HG03521 (cell line): Measurements from ENCODE around the gene SLC15A1.
A peak's percentile ranks its signal among the peaks of the same experiment; 100 is the strongest.
"Not testable (repeated sequence)": the region's sequence is repeated elsewhere in the genome, so short reads cannot be mapped to it uniquely, and the experiment has no call there.

Experiments used
- ATAC-seq: cut with Tn5 transposase; IDR thresholded peaks from one replicate; pipeline ENCODE4 v1.9.1; 2021; ENCODE audit warnings: mild to moderate bottlenecking, moderate library complexity; ENCODE audit not compliant: unreplicated experiment

SLC15A1 gene

GRCh38 chr13:98664510-98664909 is 88.0 kb downstream of the SLC15A1 start:
- no peak for ATAC-seq

DNA sequence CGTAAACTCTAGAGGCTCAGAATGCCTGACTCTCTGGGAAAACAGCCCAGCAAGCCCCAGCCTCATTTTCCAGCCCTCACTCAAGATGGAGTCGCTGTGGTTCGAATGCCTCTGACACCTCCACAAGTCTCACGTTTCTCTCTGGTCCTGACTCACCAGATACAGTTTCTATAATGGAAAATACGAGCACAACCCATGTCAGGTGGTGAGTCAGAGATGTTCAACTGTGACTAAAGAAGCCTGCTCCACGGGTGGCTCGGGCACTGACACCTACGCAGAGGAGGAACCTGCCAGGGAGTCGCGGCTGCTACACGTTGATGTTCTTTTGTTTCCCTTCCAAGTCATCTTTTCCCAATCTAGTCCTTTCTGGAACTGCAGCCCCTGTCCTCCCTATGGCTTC is 88.4 kb downstream of the SLC15A1 start:
- no peak for ATAC-seq

- ATAC-seq, result no peak
These were observed 94.3 kb downstream of the SLC15A1 start for GRCh38 chr13:98658131-98658530.

DNA sequence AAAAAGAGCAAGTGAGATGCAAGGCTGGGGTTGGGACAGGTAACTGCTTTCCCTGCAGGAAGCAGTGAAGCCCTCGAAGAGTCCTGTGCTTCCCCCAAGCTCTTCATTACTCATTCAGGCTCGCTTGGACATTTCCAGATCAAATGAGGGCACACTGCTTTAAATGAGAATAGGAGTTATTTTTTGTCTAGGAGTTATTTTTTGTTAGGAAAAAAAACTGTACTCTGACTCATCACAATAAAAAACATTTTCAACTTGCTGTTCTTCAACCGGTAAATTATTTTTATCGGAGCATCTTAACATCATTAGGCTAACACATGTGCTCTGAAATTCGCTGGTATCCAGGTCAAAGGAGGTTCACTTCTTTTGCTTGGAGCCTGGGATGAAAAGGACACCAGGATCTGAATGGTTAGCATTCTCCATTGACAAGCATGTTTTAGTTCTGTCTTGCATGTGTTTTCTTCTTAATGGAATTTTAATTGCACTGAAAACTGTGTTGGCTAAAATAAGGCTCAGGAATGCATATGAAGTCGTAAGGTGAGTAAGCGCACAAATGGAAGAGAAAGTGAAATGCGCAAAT is 94.9 kb downstream of the SLC15A1 start:
- no peak for ATAC-seq

DNA sequence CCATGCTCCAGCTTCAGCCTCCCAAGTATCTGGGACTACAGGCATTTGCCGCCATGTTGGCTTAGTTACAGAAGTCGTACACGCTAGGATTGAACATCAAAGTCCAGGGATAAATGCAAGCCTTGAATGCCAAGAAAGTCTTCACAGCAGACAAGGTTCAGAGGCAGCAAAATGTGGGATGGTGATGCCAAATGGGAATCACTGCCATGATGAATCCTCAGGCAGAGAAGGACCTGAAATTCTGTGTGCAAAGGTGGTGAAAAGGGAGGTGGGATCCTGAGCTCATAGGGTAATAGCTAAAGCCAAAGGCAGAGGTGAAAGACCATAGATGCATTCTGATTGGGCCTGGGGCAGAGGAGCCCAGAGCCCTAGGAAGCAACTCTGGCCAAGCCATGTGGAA is 96.2 kb downstream of the SLC15A1 start:
- no peak for ATAC-seq

DNA sequence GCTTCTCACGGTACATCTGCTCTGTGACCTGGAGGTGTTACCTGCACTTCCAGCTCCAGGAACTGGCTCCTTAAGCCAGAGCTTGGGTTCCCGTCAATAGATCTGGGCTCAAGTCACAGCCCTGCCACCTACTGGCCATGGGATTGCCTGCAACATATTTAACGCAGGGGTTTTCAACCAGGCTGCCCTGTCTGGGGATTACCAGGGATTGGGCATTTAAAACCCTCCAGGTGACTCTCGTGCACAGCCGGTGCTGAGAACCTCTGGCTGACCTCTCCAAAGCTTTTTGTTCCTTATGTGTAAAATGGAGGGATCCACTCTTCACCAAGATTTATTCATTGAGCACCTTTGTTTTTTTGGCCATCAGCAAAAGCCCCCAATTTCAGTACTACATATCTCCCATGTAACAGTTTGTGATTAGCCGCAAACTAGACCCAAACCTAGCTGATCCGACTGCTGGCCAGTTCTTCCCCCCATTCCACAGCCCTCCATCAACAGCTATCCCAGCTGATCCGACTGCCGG is 98.9 kb downstream of the SLC15A1 start:
- peak; percentile 89 for ATAC-seq

DNA sequence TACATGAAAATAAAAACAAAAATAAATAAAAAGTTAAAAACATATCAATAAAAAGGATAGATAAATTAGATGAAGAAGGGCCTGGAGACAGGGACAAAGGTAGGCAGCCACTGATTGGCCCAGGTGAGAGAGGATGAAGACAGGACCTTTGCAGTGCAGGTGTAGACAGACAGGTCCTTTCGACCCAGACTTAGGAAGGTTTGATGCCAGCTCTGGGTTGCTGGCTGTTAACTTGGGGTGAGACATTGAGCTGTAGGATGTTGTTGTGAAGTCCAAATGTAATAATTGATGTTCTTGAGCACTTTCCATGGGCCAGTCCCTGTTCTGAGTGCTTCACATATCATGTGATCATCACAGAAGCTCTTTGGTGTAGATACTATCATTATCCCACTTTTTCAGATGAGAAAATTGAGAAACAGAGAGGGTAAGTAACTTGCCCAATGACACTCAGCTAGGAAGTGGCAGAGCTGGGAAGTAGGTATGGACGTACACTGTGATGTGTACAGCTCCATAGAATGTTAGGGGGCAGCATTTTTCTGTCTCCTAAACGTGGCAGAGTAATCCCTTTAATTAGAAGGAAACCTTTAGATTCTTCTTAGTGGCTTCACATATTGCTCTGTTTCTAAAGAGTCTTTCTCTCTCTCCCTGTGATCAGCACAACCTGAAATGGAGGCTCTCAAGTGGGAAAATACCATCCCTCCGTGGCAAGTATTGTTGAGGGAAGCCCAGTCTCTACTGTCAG is 99.6 kb downstream of the SLC15A1 start:
- ATAC-seq, result peak; percentile 30

- no peak for ATAC-seq
These were observed 100.2 kb downstream of the SLC15A1 start for GRCh38 chr13:98652276-98652675.

GRCh38 chr13:98651744-98652143 is 100.7 kb downstream of the SLC15A1 start:
- ATAC-seq, result no peak

- ATAC-seq, result no peak
These were observed 101.9 kb downstream of the SLC15A1 start for GRCh38 chr13:98650396-98651107.

DNA sequence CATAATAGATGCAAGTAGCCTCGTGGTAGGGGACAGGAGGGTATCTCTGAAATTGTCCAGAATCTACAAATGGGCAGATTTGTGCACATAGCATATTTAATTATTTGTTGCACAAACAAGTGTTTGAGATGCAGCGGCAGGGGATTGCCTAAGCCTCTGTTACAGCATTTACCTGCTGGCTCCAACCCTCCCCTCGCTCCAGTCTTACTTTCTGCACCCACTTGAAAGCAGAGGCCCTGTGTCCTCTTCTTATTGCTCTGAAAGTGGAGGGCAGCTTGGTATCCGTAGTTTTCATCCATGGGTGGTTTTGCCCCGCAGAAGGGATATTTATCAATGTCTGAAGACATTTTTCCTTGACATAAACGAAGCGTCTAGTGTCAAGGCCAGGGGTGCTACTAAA is 102.6 kb downstream of the SLC15A1 start:
- no peak for ATAC-seq

DNA sequence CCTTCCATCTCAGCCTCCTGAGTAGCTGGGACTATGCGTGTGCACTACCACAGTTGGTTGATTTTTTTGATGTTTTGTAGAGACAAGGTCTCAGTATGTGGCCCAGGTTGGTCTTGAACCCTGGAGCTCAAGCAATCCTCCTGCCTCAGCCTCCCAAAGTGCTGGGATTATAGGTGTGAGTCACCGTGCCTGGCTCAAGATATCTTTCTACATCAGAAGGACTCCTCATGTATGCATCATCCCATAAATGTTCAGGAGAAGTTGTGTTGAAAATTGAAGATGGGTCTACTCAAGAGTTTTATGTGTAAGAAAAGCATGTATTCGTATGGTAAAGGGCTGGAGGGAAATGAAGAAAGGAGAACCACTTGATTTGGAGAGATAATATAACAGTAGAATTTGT is 103.8 kb downstream of the SLC15A1 start:
- ATAC-seq, result no peak

DNA sequence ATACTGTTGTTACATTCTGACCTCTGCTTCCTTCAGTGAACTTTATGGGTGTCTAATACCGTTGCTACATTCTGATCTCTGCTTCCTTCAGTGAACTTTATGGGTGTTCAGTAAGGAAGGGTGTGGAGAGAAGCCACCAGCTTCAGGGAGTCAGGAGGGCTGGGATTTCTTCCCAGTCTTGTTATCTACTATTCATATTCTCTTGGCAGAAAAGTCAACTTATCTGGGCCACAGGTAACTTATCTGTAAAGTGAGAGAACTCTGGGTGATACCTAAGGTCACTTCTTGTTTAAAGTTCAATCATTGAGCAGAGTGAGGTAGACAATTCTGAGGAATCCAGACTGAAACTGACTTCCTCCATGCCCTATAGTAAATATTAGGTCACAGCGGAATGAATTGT is 104.3 kb downstream of the SLC15A1 start:
- no peak for ATAC-seq

DNA sequence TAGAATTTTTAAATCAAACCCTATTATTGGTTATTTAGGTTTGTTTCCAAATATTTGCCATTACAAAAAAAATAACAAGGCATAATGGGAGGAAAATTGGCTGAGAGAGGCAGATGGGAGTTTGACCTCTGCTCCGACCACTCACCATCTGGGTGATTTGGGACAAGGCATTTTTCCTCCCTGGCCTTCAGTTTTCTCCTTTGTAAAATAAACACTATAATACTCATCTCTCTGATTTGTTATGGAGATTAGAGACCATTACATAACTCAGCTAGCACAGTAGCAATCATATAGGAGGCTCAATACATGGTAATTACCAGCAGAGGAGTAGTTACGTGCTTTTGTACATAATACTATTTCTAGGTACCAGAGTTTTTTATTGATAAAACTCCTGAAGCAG is 105.4 kb downstream of the SLC15A1 start:
- no peak for ATAC-seq

GRCh38 chr13:98643479-98643878 is 109.0 kb downstream of the SLC15A1 start:
- ATAC-seq, result no peak

DNA sequence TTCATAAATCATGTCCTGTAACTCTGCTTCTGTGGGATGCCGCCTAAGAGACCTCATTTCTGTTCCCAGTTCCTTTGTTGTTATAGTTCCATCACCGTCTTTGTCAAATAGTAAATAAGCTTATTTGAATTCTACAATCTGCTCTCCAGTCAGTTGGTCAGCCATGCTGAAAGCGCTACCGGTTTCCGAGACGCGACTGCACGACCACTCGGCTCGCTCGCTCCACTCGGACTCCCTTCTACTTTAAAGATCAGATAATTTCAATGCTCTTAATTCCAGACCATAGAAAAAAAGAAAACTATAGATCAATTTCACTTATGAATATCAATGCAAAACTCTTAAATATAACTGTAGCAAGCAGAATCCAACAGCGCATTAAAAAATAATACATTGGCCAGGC is 111.4 kb downstream of the SLC15A1 start:
- ATAC-seq, result no peak

DNA sequence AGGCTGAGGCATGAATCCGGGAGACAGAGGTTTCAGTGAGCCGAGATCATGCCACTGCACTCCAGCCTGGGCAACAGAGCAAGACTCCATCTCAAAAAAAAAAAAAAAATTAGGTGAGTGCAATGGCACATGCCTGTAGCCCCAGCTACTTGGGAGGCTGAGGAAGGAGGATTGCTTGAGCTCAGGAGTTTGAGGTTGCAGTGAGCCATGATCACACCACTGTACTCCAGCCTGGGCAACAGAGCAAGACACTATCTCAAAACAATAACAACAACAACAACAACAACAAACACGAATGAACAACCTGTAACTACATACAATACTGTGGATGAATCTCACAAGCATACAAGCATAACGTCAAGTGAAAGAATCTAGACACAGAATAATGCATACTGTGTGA is 112.7 kb downstream of the SLC15A1 start:
- not testable (repeated sequence) for ATAC-seq

GRCh38 chr13:98638352-98638751 is 114.1 kb downstream of the SLC15A1 start:
- ATAC-seq, result not testable (repeated sequence)
